Prostate gland (tissue), 2 donors: ENCODE data around the gene SLC8A2. TPM values are rescaled to one million over a fixed set of nuclear protein-coding genes. Genes with fewer than 3 reads are reported as not detected.
A peak's percentile ranks its signal among the peaks of the same experiment; 100 is the strongest.

ENCODE experiments used
- DNase-seq: peaks from one replicate; pipeline ENCODE4 v3.0.0-alpha.2; 2019; ENCODE audit warnings: low spot score
- H3K27ac ChIP-seq, 2 donors: fragments of 200-600 bp; sonication (generic); 2 replicates each; pipeline ENCODE4 v1.5.1; 2017 to 2019
- H3K27me3 ChIP-seq: fragments of 200-600 bp; sonication (generic); replicated peaks from 2 replicates; pipeline ENCODE4 v1.5.1; 2019; ENCODE audit not compliant: insufficient read depth
- H3K36me3 ChIP-seq, 2 donors: fragments of 200-600 bp; sonication (generic); 1 replicate in 1 of 2; 2 replicates in 1 of 2; pipeline versions ENCODE4 v1.5.1 to v1.8.1; 2017 to 2019
- H3K4me1 ChIP-seq: fragments of 200-600 bp; sonication (generic); replicated peaks from 2 replicates; pipeline ENCODE4 v1.5.1; 2019
- H3K4me3 ChIP-seq, 2 donors: fragments of 200-600 bp; sonication (generic); 2 replicates each; pipeline ENCODE4 v1.5.1; 2017 to 2019
- H3K9me3 ChIP-seq: fragments of 200-600 bp; sonication (generic); 2 replicates; pipeline ENCODE4 v1.5.1; 2017
- CTCF ChIP-seq, 4 experiments: fragments of 200-600 bp in 2 of 4; fragments of 450-650 bp in 2 of 4; sonication (generic) in 2 of 4; IDR thresholded peaks; 1 replicate in 3 of 4; 2 replicates in 1 of 4; pipeline ENCODE4 v1.5.1; 2016 to 2019; ENCODE audit warnings: antibody characterized with exemption in 4 of 4, mild to moderate bottlenecking in 2 of 4, moderate library complexity in 2 of 4
- POLR2A ChIP-seq: fragments of 450-650 bp; IDR thresholded peaks from one replicate; pipeline ENCODE4 v1.6.1; 2016; ENCODE audit warnings: antibody characterized with exemption, mild to moderate bottlenecking
- POLR2AphosphoS5 ChIP-seq: sonication (generic); formaldehyde crosslinking; IDR thresholded peaks from one replicate; pipeline ENCODE4 v1.6.1; 2017; ENCODE audit warnings: antibody characterized with exemption
- WGBS: methylation state at CpG from one replicate; pipeline ENCODE4 v1.1.5; 2018; 5-methylcytosine and 5-hydroxymethylcytosine counted together
- intact Hi-C: fragments of 100-400 bp; cut with DNase I; formaldehyde crosslinking; loops from one replicate; pipeline ENCODE4 v1.14.2; 2022
- total RNA-seq, 2 donors: library from RNA; depleted of rRNA; stranded (reverse); fragments of >200 nt; gene quantifications; one replicate each; pipeline ENCODE4 v1.1.0, GENCODE V29; 2016

Gene SLC8A2
- total RNA-seq, 2 donors from 2014 or later: 1.3 to 7.7 TPM

- Histone ChIP-seq H3K9me3 (no peaks in the 10 kb centered on the region), H3K36me3 (no peaks in the 10 kb centered on the region), H3K4me3 (no peak overlapping the region), H3K4me1 (no peaks in the 10 kb centered on the region), H3K27me3 (no peaks in the 10 kb centered on the region), H3K27ac (no peak overlapping the region)
- no peak for DNase-seq
- WGBS: 77% methylated on average over 16 of the region's 16 CpGs
- TF ChIP-seq CTCF (IDR thresholded peaks at IDR 0.05) (no peak), POLR2AphosphoS5 (no peak), POLR2A (no peak)
- intact Hi-C loops: no loop called here
Measured at GRCh38 chr19:47402504-47402903, 69.2 kb downstream of the SLC8A2 start.

- intact Hi-C loops: no loop called here
- 41% methylated on average over 24 of the region's 24 CpGs for WGBS
- DNase-seq: no peak
- Histone ChIP-seq H3K27ac (no peak overlapping the region), H3K9me3 (no peaks in the 10 kb centered on the region), H3K4me3 (no peak overlapping the region), H3K27me3 (no peaks in the 10 kb centered on the region), H3K4me1 (no peaks in the 10 kb centered on the region), H3K36me3 (no peaks in the 10 kb centered on the region)
- TF ChIP-seq POLR2A: no peak
- no peak for TF ChIP-seq POLR2AphosphoS5
- no peak for TF ChIP-seq CTCF (IDR thresholded peaks at IDR 0.05)
Measured at GRCh38 chr19:47398707-47399597, 72.7 kb downstream of the SLC8A2 start.

GRCh38 chr19:47391510-47392223 lies 80.0 kb downstream of the SLC8A2 start:
- intact Hi-C loops: no loop called here
- peak; percentile 25 for DNase-seq
- Histone ChIP-seq H3K27me3 (no peaks in the 10 kb centered on the region), H3K4me1 (no peaks in the 10 kb centered on the region), H3K4me3 (no peak overlapping the region), H3K9me3 (no peaks in the 10 kb centered on the region), H3K36me3 (no peaks in the 10 kb centered on the region), H3K27ac (no peak overlapping the region)
- TF ChIP-seq POLR2A (no peak), CTCF (IDR thresholded peaks at IDR 0.05) (peak; percentile 54 to 75 (median 70))
- WGBS: 35% methylated on average over 15 of the region's 15 CpGs

DNA sequence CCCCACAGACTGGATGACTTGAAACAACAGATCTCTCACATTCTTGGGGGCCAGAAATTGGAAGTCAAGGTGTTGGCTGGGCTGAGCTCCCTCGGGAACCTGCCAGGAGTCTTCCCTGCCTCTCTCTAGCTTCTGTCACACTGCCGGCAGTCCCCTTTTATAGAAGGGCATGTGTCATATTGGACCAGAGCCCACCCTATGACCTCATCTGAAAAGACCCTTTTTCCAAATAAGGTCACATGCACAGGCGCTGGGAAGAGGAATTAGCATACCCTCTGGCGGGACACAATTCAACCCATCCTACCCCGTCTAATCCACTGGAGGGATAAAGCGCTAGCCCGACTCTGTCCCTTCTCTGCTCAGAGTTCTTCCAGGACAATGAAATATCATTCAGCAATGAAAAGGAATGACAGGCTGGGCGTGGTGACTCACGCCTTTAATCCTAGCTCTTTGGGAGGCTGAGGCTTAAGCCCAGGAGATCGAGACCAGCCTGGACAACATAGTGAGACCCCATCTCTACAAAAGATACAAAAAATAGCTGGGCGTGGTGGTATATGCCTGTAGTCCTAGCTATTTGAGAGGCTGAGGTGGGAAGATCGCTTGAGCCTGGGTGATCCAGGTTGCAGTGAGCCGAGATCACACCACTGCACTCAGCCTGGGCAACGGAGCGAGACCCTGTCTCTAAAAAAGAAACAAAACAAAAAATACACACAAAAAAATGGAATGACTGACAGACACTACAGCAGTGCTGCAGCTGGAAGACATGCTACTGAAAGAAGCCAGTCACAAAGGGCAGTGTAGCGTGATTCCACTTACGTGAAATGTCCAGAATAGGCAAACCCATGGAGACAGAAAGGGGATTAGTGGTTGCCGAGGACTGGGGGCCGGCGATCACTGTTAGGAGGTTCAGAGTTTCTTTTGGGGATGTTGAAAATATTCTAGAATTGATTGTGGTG lies 80.9 kb downstream of the SLC8A2 start:
- no peak for TF ChIP-seq CTCF (IDR thresholded peaks at IDR 0.05)
- TF ChIP-seq POLR2AphosphoS5: no peak
- TF ChIP-seq POLR2A: no peak
- H3K27me3 ChIP-seq: no peaks in the 10 kb centered on the region
- H3K9me3 ChIP-seq: no peaks in the 10 kb centered on the region
- H3K27ac ChIP-seq: no peak overlapping the region
- no peaks in the 10 kb centered on the region for H3K36me3 ChIP-seq
- intact Hi-C loops: no loop called here
- DNase-seq: no peak
- WGBS: 80% methylated on average over 20 of the region's 20 CpGs
- H3K4me3 ChIP-seq: no peak overlapping the region
- H3K4me1 ChIP-seq: no peaks in the 10 kb centered on the region
